DMS53 (cell line): ENCODE results near the gene NPBWR2.

ENCODE experiments used
- DNase-seq: peaks from one replicate; lab custom pipeline; 2025; lab: John Stamatoyannopoulos, UW

The NPBWR2 gene

GRCh38 chr20:64084685-64085152, 22.6 kb downstream of the NPBWR2 start:
- DNase-seq, result peak; percentile 75

GRCh38 chr20:64083804-64084684, 23.3 kb downstream of the NPBWR2 start, which contains the start of gene LKAAEAR1:
Gene LKAAEAR1 (minus strand): TSS chr20:64084398. CDS start chr20:64084219, 179 bp downstream.
- peak; percentile 77 for DNase-seq

GRCh38 chr20:64083378-64083803, 24.0 kb downstream of the NPBWR2 start:
- peak; percentile 90 for DNase-seq

GRCh38 chr20:64082820-64083377, 24.5 kb downstream of the NPBWR2 start:
- DNase-seq, result no peak

- no peak for DNase-seq
Measured at GRCh38 chr20:64082126-64082731, 25.1 kb downstream of the NPBWR2 start.

GRCh38 chr20:64081624-64081964, 25.8 kb downstream of the NPBWR2 start:
- DNase-seq, result no peak

GRCh38 chr20:64080813-64081623, 26.3 kb downstream of the NPBWR2 start:
- peak; percentile 51 for DNase-seq

GRCh38 chr20:64080013-64080812, 27.2 kb downstream of the NPBWR2 start, which contains the start of gene OPRL1:
Gene OPRL1 (plus strand): TSS chr20:64080082. CDS start chr20:64092721, 12,639 bp downstream.
- peak; percentile 71 for DNase-seq

- DNase-seq, result peak; percentile 87
Measured at GRCh38 chr20:64079273-64080012, 27.9 kb downstream of the NPBWR2 start, which contains the start of gene RGS19. Gene RGS19 (minus strand): TSS chr20:64079518. CDS start chr20:64076886, 2,632 bp downstream.

GRCh38 chr20:64078934-64079272, 28.5 kb downstream of the NPBWR2 start:
- DNase-seq, result no peak

- DNase-seq, result no peak
Measured at GRCh38 chr20:64077876-64078551, 29.4 kb downstream of the NPBWR2 start.

- DNase-seq, result no peak
Measured at GRCh38 chr20:64077541-64077875, 29.9 kb downstream of the NPBWR2 start.

- DNase-seq, result no peak
Measured at GRCh38 chr20:64077094-64077493, 30.3 kb downstream of the NPBWR2 start.

- no peak for DNase-seq
Measured at GRCh38 chr20:64076061-64076997, 31.0 kb downstream of the NPBWR2 start.

- DNase-seq, result no peak
Measured at GRCh38 chr20:64075556-64075955, 31.8 kb downstream of the NPBWR2 start.

GRCh38 chr20:64074963-64075362, 32.4 kb downstream of the NPBWR2 start:
- no peak for DNase-seq

GRCh38 chr20:64074184-64074789, 33.1 kb downstream of the NPBWR2 start:
- no peak for DNase-seq

- DNase-seq, result no peak
Measured at GRCh38 chr20:64073476-64074183, 33.7 kb downstream of the NPBWR2 start.
